Activated T-cell treated with anti-CD3 and anti-CD28 coated beads for 24 hours (primary cell): ENCODE results near the gene PPP1R18.
"Not testable (repeated sequence)": the region's sequence is repeated elsewhere in the genome, so short reads cannot be mapped to it uniquely, and the experiment has no call there.

Experiments
- DNase-seq: peaks from one replicate; pipeline ENCODE4 v3.0.0-alpha.2; 2020; ENCODE audit warnings: low read depth

PPP1R18 gene

GRCh38 chr6:30666300-30666699 lies 20.1 kb downstream of the PPP1R18 start:
- DNase-seq: not testable (repeated sequence)

DNA sequence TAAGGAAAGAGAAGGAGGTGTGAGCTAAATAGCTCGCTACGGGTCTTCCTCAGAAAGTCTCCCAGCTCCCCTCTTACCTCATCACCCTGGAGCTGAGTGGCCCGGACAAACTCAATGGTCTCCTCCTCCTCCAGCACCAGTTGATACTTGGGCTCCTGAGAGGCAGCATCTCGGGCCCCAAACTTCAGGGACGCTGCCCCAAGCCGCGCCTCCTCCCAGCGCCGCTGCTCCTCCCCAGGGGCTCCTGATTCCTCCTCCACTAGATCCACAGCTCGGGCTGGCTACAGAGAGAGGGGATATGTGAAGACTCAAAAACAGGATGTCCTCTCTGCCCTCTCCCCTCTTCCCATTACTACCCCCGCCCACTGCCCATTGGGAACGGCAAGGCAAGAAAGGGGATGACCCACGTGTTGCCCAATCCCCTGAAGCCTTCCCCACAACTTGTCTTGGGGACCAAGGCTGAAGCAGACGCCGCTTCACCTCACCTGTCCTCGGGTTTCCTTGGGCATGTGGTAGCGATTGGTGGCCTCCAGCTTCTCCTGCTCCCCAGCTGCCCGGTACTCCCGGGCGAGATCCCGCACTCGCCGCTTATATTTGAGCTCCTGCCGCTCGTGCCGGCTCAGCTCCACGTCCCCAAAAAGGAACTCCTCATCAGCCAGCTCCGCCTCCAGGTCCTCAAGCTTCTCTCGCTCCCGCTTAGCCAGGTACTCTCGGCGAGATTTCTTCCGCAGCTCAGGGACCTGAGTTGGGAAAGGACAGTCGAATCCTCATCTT lies 21.3 kb downstream of the PPP1R18 start:
- no peak for DNase-seq

GRCh38 chr6:30657922-30658321 lies 28.5 kb downstream of the PPP1R18 start:
- DNase-seq: not testable (repeated sequence)

GRCh38 chr6:30657454-30657853 lies 29.0 kb downstream of the PPP1R18 start:
- DNase-seq: no peak

GRCh38 chr6:30656513-30656912 lies 29.9 kb downstream of the PPP1R18 start:
- DNase-seq: no peak

- DNase-seq: no peak
Measured at GRCh38 chr6:30655743-30656094, 30.7 kb downstream of the PPP1R18 start.

DNA sequence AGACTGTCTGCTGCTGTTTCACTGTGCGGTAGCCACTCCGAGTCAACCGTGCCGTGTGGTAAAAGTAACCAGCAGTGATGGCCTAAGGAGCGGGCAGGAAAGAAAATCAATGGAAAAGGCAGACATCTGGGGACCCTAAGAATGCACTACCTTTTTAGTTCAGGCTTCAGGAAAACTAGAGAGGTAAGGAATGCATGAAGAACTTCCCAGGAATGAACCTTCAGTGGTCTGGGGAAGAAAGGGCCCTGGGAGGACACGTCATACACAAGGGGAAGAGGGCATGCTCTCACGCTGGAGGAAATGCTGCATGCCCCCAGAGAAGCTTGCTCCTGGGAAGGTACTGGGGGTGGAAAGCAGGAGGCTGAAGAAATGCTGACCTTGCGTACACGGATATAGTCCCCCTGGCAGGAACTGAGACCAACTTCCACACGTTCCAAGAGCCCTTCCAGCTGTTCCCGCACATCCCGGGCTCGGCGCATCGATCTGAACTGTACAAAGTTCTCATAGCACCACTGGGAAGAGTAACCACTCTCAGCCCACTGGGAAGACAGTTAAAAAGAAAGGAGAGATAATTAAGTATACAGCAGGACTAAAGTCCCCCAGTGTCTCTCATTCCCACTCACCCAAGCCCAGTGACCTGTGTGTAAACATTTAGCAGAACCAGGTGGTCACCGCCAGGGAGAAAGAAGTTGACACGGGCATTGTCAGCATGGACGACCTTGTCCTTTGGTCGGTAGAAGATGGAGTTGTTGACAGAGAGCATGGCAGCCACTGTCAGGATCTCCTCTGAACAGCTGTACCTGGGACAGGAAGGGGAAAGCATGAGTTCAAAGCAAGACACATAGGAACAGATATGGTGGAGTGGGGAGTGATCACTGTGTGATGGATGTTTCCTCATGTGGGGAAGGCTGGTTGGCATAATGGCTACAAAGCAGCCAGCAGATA lies 31.4 kb downstream of the PPP1R18 start:
- DNase-seq: no peak

- no peak for DNase-seq
Measured at GRCh38 chr6:30651143-30651542, 35.3 kb downstream of the PPP1R18 start.

DNA sequence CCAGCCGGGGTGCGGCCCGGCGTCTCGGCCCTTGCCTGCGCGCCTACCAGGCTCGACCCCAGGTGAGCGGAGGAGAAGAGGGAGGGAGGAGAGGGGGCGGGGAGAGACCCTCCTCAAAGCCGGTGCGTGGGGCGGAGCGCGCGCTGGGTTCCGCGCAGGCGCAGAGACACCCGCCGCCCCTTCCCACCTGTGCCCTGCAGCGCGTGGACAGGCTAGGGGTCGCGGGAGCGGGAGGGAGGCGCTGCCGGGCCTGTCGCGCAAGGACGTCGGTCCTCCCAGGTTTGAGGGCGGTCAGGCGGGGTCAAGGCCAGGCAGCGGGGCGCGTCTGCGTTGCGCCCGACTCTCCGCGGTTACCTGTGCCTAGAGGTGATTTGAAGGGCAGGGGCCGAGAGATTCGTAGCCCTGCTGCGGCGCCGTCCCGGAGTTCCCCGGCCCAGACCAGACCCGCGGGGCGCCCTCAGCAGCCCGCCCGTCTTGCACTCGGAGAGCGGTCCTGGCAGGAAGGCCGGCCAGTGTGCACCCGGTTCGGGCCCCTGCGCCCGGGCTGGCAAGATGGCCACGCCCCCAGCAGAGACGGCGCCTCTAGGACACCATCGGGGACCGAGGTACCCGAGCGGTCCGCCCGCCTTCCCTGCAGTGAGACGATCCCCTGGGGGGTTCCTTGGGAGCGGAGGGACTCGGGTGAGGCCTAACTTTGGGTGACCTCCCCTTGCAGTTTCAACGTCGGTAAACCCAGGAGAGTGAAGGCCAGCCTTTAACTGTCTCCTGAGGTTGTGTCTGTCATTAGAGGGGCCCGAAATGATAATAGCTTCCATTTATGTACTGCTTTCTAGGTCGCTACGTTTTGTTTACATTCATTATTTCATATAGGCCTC lies 39.0 kb downstream of the PPP1R18 start:
- peak; percentile 75 for DNase-seq

- DNase-seq: peak; percentile 86
Measured at GRCh38 chr6:30646450-30647241, 39.8 kb downstream of the PPP1R18 start, which contains the start of gene C6orf136. Gene C6orf136, plus strand, starts transcription at chr6:30647133. Its CDS starts 99 bp downstream, at chr6:30647232.

- DNase-seq: no peak
Measured at GRCh38 chr6:30645989-30646388, 40.5 kb downstream of the PPP1R18 start.

DNA sequence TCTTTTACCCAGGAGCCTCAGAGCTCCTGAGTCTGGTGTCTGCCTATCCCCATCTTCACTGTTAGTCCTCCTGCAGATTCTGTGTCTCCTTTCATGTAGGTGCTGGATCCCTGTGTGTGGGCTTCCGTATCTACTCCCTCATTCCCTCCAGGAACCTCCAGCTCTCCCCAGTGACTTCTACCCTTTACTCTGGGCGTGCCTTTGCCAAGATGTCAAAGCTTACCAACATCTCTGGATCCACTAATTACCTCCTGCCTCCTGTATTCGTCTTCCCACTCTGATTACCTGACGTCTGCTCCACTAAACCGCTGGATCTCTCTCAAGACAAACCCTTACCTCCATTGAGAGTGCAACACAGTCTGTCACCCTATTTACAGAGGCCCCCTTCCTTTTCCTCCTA lies 41.7 kb downstream of the PPP1R18 start:
- no peak for DNase-seq

DNA sequence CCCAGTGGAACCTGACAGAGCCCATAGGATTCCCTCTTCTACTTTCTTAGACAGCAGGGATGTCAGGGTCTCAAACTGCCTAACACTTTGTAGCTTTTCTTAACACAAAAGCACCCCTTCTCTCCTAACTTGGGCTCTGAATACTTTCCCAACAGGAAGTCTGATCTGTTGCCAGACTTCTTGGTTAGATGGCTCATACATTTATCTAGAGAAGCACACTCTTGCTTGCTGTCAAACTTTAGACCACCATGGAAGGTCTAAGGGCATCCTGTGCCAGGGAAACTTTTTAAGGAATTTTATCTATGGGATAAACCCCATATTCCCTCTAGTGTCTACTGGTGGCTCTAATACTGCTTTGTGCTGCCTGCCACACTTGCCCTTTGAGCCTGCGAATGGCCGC lies 42.8 kb downstream of the PPP1R18 start:
- no peak for DNase-seq

GRCh38 chr6:30641048-30641447 lies 45.4 kb downstream of the PPP1R18 start:
- no peak for DNase-seq

- DNase-seq: no peak
Measured at GRCh38 chr6:30640481-30640880, 46.0 kb downstream of the PPP1R18 start.

DNA sequence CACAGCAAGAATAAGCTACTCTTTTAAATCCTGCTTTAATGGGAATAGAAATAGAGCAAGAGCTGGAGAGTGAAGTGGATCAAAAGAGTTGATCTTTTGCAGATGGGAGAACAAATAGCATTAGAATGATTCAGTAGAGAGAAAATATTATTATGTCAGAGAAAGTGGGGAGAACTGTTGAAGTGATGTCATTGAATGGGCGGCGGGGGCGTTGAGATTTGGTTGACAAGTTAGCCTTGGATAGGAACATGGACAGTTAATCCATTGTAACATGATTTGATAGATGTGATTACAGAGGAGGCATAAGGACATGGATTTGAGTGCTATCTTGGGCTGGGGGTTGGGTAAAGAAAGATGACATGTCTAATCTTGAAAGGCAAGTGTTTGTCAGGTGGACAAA lies 50.6 kb downstream of the PPP1R18 start:
- DNase-seq: no peak

DNA sequence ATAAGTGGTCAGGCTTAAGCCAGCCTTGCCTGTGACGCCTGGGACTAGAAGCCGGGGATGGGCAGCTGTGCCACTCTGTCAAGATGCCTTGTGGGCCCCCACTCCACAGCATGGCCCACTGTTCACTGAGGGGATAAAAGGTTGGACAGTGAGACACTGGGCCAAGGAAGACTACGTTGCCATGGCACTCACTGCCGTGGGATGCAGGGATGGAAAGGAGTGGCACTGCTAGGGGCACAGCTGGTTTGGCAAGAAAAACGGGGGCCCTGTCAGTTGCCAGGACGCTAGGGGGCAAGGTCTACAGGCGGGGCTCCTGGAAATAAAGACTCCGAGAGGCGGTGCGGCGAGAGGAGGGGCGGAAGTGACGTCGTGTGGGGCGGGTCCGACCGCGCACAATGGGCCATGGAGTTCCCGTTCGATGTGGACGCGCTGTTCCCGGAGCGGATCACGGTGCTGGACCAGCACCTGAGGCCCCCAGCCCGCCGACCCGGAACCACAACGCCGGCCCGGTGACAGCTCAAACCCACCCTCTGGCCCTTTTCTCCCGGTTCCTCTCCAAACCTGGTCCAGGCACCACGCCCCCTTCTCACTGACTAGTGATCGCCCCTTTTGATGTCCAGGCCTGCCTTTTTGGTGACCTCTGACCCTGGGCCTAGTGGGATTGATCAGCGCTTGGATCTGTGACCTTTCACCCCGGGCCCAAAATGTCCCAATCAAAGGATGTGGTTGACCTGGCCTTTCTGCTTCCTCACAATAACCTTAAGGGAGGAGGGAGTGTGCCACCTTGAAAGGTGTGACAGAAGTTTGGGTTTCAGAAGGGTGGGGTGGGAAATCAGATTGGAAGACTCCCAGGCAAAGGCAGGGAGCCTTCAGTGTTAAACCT lies 59.7 kb downstream of the PPP1R18 start, which contains the start of gene ATAT1:
Gene ATAT1 (plus strand): TSS at position 391 of the 883 bp plus-strand sequence.
- peak; percentile 84 for DNase-seq
